GM23248 (cell line): Measurements from ENCODE around the gene RHOC. TPM values are rescaled to one million over a fixed set of nuclear protein-coding genes. Genes with fewer than 3 reads are reported as not detected.

Source experiments
- DNase-seq: peaks from one replicate; pipeline ENCODE4 v3.0.0-alpha.2; 2015
- H2AFZ ChIP-seq: fragments of 200-600 bp; sonication (generic); 2 replicates; pipeline ENCODE4 v1.6.1; 2016; ENCODE audit warnings: antibody characterized with exemption
- H3F3A ChIP-seq: fragments of 200-600 bp; sonication (generic); 2 replicates; pipeline ENCODE4 v1.6.1; 2016; ENCODE audit warnings: mild to moderate bottlenecking, antibody characterized with exemption, mixed run types; ENCODE audit not compliant: insufficient read depth
- H3K27ac ChIP-seq: fragments of 200-600 bp; sonication (generic); 2 replicates; pipeline ENCODE4 v1.5.1; 2016; ENCODE audit warnings: mild to moderate bottlenecking
- H3K27me3 ChIP-seq: fragments of 200-600 bp; sonication (generic); replicated peaks from 2 replicates; pipeline ENCODE4 v1.6.1; 2016; ENCODE audit warnings: mild to moderate bottlenecking; ENCODE audit not compliant: insufficient read depth
- H3K36me3 ChIP-seq: fragments of 200-600 bp; sonication (generic); 2 replicates; pipeline ENCODE4 v1.6.1; 2016; ENCODE audit warnings: low read depth, mild to moderate bottlenecking
- H3K4me1 ChIP-seq: fragments of 200-600 bp; sonication (generic); 2 replicates; pipeline ENCODE4 v1.6.1; 2016; ENCODE audit warnings: mild to moderate bottlenecking; ENCODE audit not compliant: insufficient read depth
- H3K4me2 ChIP-seq: fragments of 200-600 bp; sonication (generic); one replicate; pipeline ENCODE4 v1.6.1; 2016; ENCODE audit warnings: mild to moderate bottlenecking; ENCODE audit not compliant: unreplicated experiment
- H3K4me3 ChIP-seq: fragments of 200-600 bp; sonication (generic); 2 replicates; pipeline ENCODE4 v1.5.1; 2016; ENCODE audit warnings: mild to moderate bottlenecking
- H3K79me2 ChIP-seq: fragments of 200-600 bp; sonication (generic); 2 replicates; pipeline ENCODE4 v1.6.1; 2016; ENCODE audit warnings: mild to moderate bottlenecking; ENCODE audit not compliant: insufficient read depth
- H3K9ac ChIP-seq: fragments of 200-600 bp; sonication (generic); 2 replicates; pipeline ENCODE4 v1.6.1; 2016; ENCODE audit warnings: mild to moderate bottlenecking
- H3K9me2 ChIP-seq: fragments of 200-600 bp; sonication (generic); 2 replicates; pipeline ENCODE4 v1.6.1; 2016; ENCODE audit warnings: mixed run types, mild to moderate bottlenecking, moderate library complexity; ENCODE audit not compliant: insufficient read depth
- H3K9me3 ChIP-seq: fragments of 200-600 bp; sonication (generic); one replicate; pipeline ENCODE4 v1.6.1; 2017; ENCODE audit warnings: low read depth
- H4K20me1 ChIP-seq: fragments of 200-600 bp; sonication (generic); 2 replicates; pipeline ENCODE4 v1.6.0; 2016; ENCODE audit not compliant: insufficient read depth
- EZH2 ChIP-seq: fragments of 200-600 bp; sonication (generic); IDR thresholded peaks from 2 replicates; pipeline ENCODE4 v1.6.1; 2018; ENCODE audit warnings: antibody characterized with exemption, mild to moderate bottlenecking; ENCODE audit not compliant: insufficient read depth, poor library complexity, severe bottlenecking
- EZH2phosphoT487 ChIP-seq: fragments of 200-600 bp; sonication (generic); IDR thresholded peaks from 2 replicates; pipeline ENCODE4 v1.6.1; 2018; ENCODE audit warnings: antibody characterized with exemption, moderate library complexity, mild to moderate bottlenecking, low read depth; ENCODE audit not compliant: insufficient read depth
- WGBS, 2 experiments: methylation state at CpG; one replicate each; pipeline ENCODE4 v1.1.6; 2015 to 2017; ENCODE audit warnings: low lambda C conversion rate in 2 of 2, low coverage in 1 of 2; ENCODE audit errors: missing lambda C conversion rate in 2 of 2; 5-methylcytosine and 5-hydroxymethylcytosine counted together
- in situ Hi-C: fragments of 300-500 bp; cut with MboI; formaldehyde crosslinking; loops from 2 replicates; pipeline ENCODE4 v1.15.0; 2020
- polyA plus RNA-seq: library from polyadenylated mRNA; unstranded; fragments of >200 nt; fragmentation: Nextera tagmentation; extraction: Ambion mirVana; gene quantifications from 2 replicates; pipeline ENCODE4 v1.2.1, GENCODE V29; 2016
- total RNA-seq: library from RNA; depleted of rRNA; stranded (reverse); fragments of >200 nt; shearing (Covaris generic); gene quantifications from 2 replicates; pipeline ENCODE4 v1.2.3, GENCODE V29; 2014

The RHOC gene
- total and polyA plus RNA-seq, 2 experiments from 2014 or later, result 625 to 711 TPM

DNA sequence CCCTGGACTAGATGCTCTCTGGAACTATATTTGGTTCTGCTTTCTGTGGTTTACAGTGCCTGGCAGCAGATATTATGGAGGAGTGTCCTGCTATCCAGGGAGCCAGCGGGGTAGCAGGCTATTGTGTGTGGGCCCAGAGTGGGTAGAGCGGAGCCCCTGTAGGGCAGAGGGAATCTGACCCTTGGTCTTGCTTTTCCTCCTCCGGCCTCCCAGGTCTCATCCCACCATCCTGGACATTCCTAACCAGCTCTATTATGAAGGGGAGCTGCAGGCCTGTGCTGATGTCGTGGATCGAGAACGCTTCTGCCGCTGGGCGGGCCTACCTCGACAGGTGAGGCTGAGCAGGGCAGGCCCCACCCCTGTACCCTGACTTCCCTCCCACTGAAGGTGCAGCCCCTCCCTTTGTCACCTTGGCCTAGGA is 9.1 kb downstream of the RHOC start:
- peaks cover 2% of the 10 kb centered on the region for H3K79me2 ChIP-seq
- H3K27me3 ChIP-seq, result no peaks in the 10 kb centered on the region
- H3K4me3 ChIP-seq, result no peak overlapping the region
- in situ Hi-C loops, result no loop called here
- no peak overlapping the region for H2AFZ ChIP-seq
- TF ChIP-seq EZH2, result no peak
- TF ChIP-seq EZH2phosphoT487, result no peak
- no peaks in the 10 kb centered on the region for H3K9me3 ChIP-seq
- WGBS, 2 experiments, result 97 to 99% methylated on average over 8 to 9 of the region's 9 CpGs
- H3K27ac ChIP-seq, result no peak overlapping the region
- H3K9me2 ChIP-seq, result no peaks in the 10 kb centered on the region
- no peaks in the 10 kb centered on the region for H4K20me1 ChIP-seq
- H3F3A ChIP-seq, result peaks cover 38% of the 10 kb centered on the region
- no peak overlapping the region for H3K4me2 ChIP-seq
- no peak for DNase-seq
- no peak overlapping the region for H3K9ac ChIP-seq
- peaks cover 5% of the 10 kb centered on the region for H3K36me3 ChIP-seq
- peaks cover 17% of the 10 kb centered on the region for H3K4me1 ChIP-seq

GRCh38 chr1:112696578-112697314 is 10.2 kb downstream of the RHOC start:
- H3K4me2 ChIP-seq, result no peak overlapping the region
- DNase-seq, result no peak
- no peak overlapping the region for H3K27ac ChIP-seq
- H3K36me3 ChIP-seq, result peaks cover 5% of the 10 kb centered on the region; the same call in 1 of the 2 replicates
- 97 to 98% methylated on average over 7 of the region's 7 CpGs for WGBS, 2 experiments
- H2AFZ ChIP-seq, result no peak overlapping the region
- in situ Hi-C loops, result no loop called here
- peaks cover 28% of the 10 kb centered on the region for H3F3A ChIP-seq
- H3K4me3 ChIP-seq, result no peak overlapping the region
- no peaks in the 10 kb centered on the region for H3K9me2 ChIP-seq
- no peaks in the 10 kb centered on the region for H3K9me3 ChIP-seq
- no peaks in the 10 kb centered on the region for H3K27me3 ChIP-seq
- no peak for TF ChIP-seq EZH2
- no peak for TF ChIP-seq EZH2phosphoT487
- H3K4me1 ChIP-seq, result peaks cover 12% of the 10 kb centered on the region
- H3K79me2 ChIP-seq, result no peaks in the 10 kb centered on the region
- no peak overlapping the region for H3K9ac ChIP-seq
- H4K20me1 ChIP-seq, result no peaks in the 10 kb centered on the region

DNA sequence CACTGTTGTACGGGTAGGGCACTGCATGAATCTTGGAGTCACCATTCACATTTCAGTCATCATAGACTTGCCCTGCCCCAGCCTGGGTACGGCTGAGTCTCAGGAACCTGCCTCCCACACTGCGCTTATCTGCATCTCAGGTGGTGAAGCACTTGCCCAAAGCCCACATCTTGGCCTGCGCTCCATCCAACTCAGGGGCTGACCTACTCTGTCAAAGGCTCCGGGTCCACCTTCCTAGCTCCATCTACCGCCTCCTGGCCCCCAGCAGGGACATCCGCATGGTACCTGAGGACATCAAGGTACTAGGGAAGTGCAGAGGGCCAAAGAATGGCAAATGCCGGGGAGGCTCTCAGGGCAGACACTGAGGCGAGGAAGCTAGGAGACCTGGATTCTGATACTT is 11.7 kb downstream of the RHOC start:
- H3K4me3 ChIP-seq, result no peak overlapping the region
- H3K27ac ChIP-seq, result no peak overlapping the region
- H2AFZ ChIP-seq, result no peak overlapping the region
- no peaks in the 10 kb centered on the region for H3K9me3 ChIP-seq
- 96 to 99% methylated on average over 9 of the region's 9 CpGs for WGBS, 2 experiments
- no peaks in the 10 kb centered on the region for H4K20me1 ChIP-seq
- H3K36me3 ChIP-seq, result no peaks in the 10 kb centered on the region; the same call in 1 of the 2 replicates
- in situ Hi-C loops, result no loop called here
- no peaks in the 10 kb centered on the region for H3K27me3 ChIP-seq
- no peaks in the 10 kb centered on the region for H3K79me2 ChIP-seq
- peaks cover 27% of the 10 kb centered on the region for H3F3A ChIP-seq
- no peak for TF ChIP-seq EZH2
- no peak for TF ChIP-seq EZH2phosphoT487
- DNase-seq, result no peak
- peaks cover 6% of the 10 kb centered on the region for H3K4me1 ChIP-seq
- H3K9ac ChIP-seq, result no peak overlapping the region
- no peaks in the 10 kb centered on the region for H3K9me2 ChIP-seq
- H3K4me2 ChIP-seq, result no peak overlapping the region

DNA sequence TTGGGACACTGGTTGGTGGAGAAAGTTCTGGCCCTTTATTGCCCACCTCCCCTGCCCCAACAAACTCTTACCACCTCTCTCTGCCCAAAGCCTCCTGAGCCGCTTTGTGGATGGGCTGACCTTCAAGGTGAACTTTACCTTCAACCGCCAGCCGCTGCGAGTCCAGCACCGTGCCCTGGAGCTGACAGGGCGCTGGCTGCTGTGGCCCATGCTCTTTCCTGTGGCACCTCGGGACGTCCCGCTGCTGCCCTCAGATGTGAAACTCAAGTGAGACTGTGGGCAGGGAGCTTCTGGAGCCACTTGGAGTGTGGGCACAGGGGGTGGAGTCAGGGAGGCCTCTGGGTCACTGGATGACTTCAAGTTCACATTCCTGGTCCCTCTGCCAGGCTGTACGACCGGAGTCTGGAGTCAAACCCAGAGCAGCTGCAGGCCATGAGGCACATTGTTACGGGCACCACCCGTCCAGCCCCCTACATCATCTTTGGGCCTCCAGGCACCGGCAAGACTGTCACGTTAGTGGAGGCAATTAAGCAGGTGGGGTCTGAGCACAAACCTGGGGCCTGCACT is 12.5 kb downstream of the RHOC start:
- WGBS, 2 experiments, result 85 to 89% methylated on average over 15 of the region's 15 CpGs
- H3K36me3 ChIP-seq, result no peaks in the 10 kb centered on the region; the same call in 1 of the 2 replicates

More for the DNA sequence above, 12.5 kb downstream of the RHOC start:
- in situ Hi-C loops, result no loop called here
- Histone ChIP-seq H3K4me1 (peaks cover 5% of the 10 kb centered on the region), H3K9ac (no peak overlapping the region), H4K20me1 (no peaks in the 10 kb centered on the region), H3K27me3 (no peaks in the 10 kb centered on the region), H3F3A (peaks cover 19% of the 10 kb centered on the region), H3K9me3 (no peaks in the 10 kb centered on the region), H3K4me3 (no peak overlapping the region), H3K9me2 (no peaks in the 10 kb centered on the region), H3K4me2 (no peak overlapping the region), H3K79me2 (no peaks in the 10 kb centered on the region), H3K27ac (no peak overlapping the region), H2AFZ (no peak overlapping the region)
- DNase-seq, result no peak
- TF ChIP-seq EZH2, result no peak
- TF ChIP-seq EZH2phosphoT487, result no peak
